HepG2 (cell line): ENCODE measurements around the gene CARMIL3. TPM values are rescaled to one million over a fixed set of nuclear protein-coding genes. Genes with fewer than 3 reads are reported as not detected.

Experiments
- ATF7 ChIP-seq, 2 experiments: fragments of 450-650 bp in 1 of 2; sonication (generic) in 1 of 2; formaldehyde crosslinking in 1 of 2; IDR thresholded peaks; 2 replicates each; pipeline versions ENCODE4 v1.4.0 to v1.6.1; 2016 to 2020; ENCODE audit warnings: antibody characterized with exemption in 1 of 2, mild to moderate bottlenecking in 1 of 2, missing genetic modification reagents in 1 of 2
- BCL6 ChIP-seq: IDR thresholded peaks from 2 replicates; pipeline ENCODE4 v1.6.1; 2016; ENCODE audit warnings: missing genetic modification reagents, missing compliant biosample characterization
- KAT7 ChIP-seq: IDR thresholded peaks from 2 replicates; pipeline ENCODE4 v1.6.1; 2018; ENCODE audit warnings: borderline replicate concordance, missing compliant biosample characterization
- POLR2AphosphoS2 ChIP-seq: IDR thresholded peaks from 2 replicates; pipeline ENCODE4 v1.6.1; 2011; ENCODE audit warnings: low read depth, low read length, improper control_type of control experiment
- SP5 ChIP-seq: IDR thresholded peaks from 2 replicates; pipeline ENCODE4 v1.6.1; 2016; ENCODE audit warnings: low read depth, borderline replicate concordance
- TBL1XR1 ChIP-seq: fragments of 150-350 bp; IDR thresholded peaks from 2 replicates; pipeline ENCODE4 v1.6.1; 2014; ENCODE audit warnings: borderline replicate concordance, low read length; ENCODE audit not compliant: partially characterized antibody
- TBP ChIP-seq: sonication (generic); formaldehyde crosslinking; IDR thresholded peaks from 2 replicates; pipeline ENCODE4 v1.5.0; 2020; ENCODE audit warnings: missing genetic modification reagents
- YEATS4 ChIP-seq: sonication (generic); formaldehyde crosslinking; IDR thresholded peaks from 2 replicates; pipeline ENCODE4 v1.4.0; 2020; ENCODE audit warnings: missing genetic modification reagents, borderline replicate concordance
- ZFP1 ChIP-seq: IDR thresholded peaks from 2 replicates; pipeline ENCODE4 v1.6.1; 2016
- ZNF326 ChIP-seq: sonication (generic); formaldehyde crosslinking; IDR thresholded peaks from 2 replicates; pipeline ENCODE4 v1.4.0; 2020; ENCODE audit warnings: missing genetic modification reagents, borderline replicate concordance
- ZNF496 ChIP-seq: sonication (generic); formaldehyde crosslinking; IDR thresholded peaks from 2 replicates; pipeline ENCODE4 v1.8.1; 2023; ENCODE audit warnings: mild to moderate bottlenecking, moderate library complexity, missing genetic modification reagents; ENCODE audit not compliant: insufficient replicate concordance
- ZNF747 ChIP-seq: sonication (generic); formaldehyde crosslinking; IDR thresholded peaks from 2 replicates; pipeline ENCODE4 v1.8.1; 2023; ENCODE audit warnings: missing genetic modification reagents, mild to moderate bottlenecking, borderline replicate concordance
- ZNF792 ChIP-seq: IDR thresholded peaks from 2 replicates; pipeline ENCODE4 v1.6.1; 2016
- ZNF816 ChIP-seq: sonication (generic); formaldehyde crosslinking; IDR thresholded peaks from 2 replicates; pipeline ENCODE4 v1.8.0; 2022; ENCODE audit warnings: missing genetic modification reagents, mild to moderate bottlenecking, borderline replicate concordance
- polyA plus RNA-seq, 8 experiments: library from polyadenylated mRNA; depleted of rRNA in 3 of 8; stranded (reverse) in 7 of 8; unstranded in 1 of 8; fragments of >200 nt; fragmentation: Illumina TruSeq in 4 of 8; extraction: Trizol in 4 of 8; gene quantifications; 2 replicates each; pipeline versions ENCODE4 v1.2.1 to v1.2.3, GENCODE V29; 2011 to 2016; ENCODE audit warnings: low read depth in 4 of 8, missing spikeins in 1 of 8, mixed read lengths in 1 of 8; ENCODE audit not compliant: insufficient read depth in 1 of 8
- total RNA-seq, 5 experiments: library from RNA; depleted of rRNA; stranded (reverse); fragments of >200 nt; fragmentation: Illumina TruSeq; extraction: Trizol; gene quantifications; 2 replicates each; pipeline ENCODE4 v1.2.3, GENCODE V29; 2016; ENCODE audit warnings: low read depth in 1 of 5
- TF ChIP-seq, protein P1 (sequence below): sonication (generic); formaldehyde crosslinking; IDR thresholded peaks from 2 replicates; pipeline ENCODE4 v1.8.0; 2022; ENCODE audit warnings: missing genetic modification reagents, mild to moderate bottlenecking, moderate library complexity, borderline replicate concordance
- TF ChIP-seq, protein P2 (sequence below): sonication (generic); formaldehyde crosslinking; IDR thresholded peaks from 2 replicates; pipeline ENCODE4 v1.5.1; 2020; ENCODE audit warnings: missing genetic modification reagents, mild to moderate bottlenecking, borderline replicate concordance
- TF ChIP-seq, protein P3 (sequence below): sonication (generic); formaldehyde crosslinking; IDR thresholded peaks from 2 replicates; pipeline ENCODE4 v1.4.0; 2020; ENCODE audit warnings: low read depth, missing genetic modification reagents
- TF ChIP-seq, protein P4 (sequence below): sonication (generic); formaldehyde crosslinking; IDR thresholded peaks from 2 replicates; pipeline ENCODE4 v1.8.1; 2023; ENCODE audit warnings: mild to moderate bottlenecking, missing genetic modification reagents

The CARMIL3 gene
- total and polyA plus RNA-seq, 2 of the 13 experiments (the other 11 are each of a cell fraction or from before 2014, with no cell fraction given): 0.27 to 0.55 TPM

DNA sequence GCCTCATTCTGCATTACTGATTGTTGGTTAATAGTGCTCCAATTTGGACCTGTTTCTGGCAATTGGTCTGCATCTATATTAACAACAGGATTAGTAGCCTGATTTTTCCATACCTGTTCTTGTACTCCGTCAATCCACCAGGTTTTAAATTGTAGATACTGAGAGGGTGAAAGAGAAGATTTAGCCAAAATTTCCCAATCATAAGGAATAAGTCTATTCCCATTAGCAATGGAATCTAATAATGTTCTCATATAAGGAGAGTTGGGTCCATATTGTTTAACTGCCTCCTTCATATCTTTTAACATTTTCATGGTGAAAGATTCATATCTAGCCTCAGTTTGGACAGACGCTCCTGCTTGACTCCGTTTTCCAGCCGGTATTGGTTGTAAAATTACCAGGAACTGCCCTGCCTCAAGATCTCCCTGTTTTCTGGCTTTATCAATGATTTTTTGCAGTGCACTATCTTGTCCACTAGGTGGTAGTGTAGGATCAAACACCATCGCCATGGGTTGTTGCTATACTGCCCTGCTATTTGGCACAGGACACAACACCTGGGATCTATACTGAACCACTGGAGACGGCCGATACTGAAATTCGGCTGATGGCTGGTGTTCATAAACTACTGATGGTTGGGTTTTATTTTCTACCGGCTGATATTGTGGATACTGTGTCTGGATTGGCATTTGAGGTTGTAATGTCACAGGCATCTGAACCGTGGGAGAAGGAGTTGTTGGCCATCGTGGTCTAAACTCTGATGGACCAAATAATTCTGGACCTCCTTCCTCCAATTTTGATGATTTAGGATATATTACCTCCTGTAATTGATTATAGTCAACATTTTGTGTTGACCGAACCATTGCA is 37.9 kb upstream of the CARMIL3 start (continued):
- TF ChIP-seq, protein P1, sequence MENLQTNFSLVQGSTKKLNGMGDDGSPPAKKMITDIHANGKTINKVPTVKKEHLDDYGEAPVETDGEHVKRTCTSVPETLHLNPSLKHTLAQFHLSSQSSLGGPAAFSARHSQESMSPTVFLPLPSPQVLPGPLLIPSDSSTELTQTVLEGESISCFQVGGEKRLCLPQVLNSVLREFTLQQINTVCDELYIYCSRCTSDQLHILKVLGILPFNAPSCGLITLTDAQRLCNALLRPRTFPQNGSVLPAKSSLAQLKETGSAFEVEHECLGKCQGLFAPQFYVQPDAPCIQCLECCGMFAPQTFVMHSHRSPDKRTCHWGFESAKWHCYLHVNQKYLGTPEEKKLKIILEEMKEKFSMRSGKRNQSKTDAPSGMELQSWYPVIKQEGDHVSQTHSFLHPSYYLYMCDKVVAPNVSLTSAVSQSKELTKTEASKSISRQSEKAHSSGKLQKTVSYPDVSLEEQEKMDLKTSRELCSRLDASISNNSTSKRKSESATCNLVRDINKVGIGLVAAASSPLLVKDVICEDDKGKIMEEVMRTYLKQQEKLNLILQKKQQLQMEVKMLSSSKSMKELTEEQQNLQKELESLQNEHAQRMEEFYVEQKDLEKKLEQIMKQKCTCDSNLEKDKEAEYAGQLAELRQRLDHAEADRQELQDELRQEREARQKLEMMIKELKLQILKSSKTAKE: no peak
- TF ChIP-seq KAT7 (peak; percentile 39), ZNF326 (CRISPR knock-in tag) (no peak), SP5 (CRISPR knock-in tag) (peak; percentile 37; the same call in 1 of the 2 replicates), YEATS4 (CRISPR knock-in tag) (no peak), ZFP1 (CRISPR knock-in tag) (peak; percentile 87), POLR2AphosphoS2 (no peak), ZNF496 (CRISPR knock-in tag) (no peak), ZNF816 (CRISPR knock-in tag) (no peak), TBP (CRISPR knock-in tag) (no peak; the same call in 1 of the 2 replicates), ZNF792 (peak; percentile 78; the same call in 1 of the 2 replicates), ATF7 (IDR thresholded peaks at IDR 0.05) (no peak), ATF7 (CRISPR knock-in tag; IDR thresholded peaks at IDR 0.05) (no peak), BCL6 (CRISPR knock-in tag) (peak; percentile 53; the same call in 1 of the 2 replicates), TBL1XR1 (peak; percentile 70), ZNF747 (CRISPR knock-in tag) (no peak)
- TF ChIP-seq, protein P2, sequence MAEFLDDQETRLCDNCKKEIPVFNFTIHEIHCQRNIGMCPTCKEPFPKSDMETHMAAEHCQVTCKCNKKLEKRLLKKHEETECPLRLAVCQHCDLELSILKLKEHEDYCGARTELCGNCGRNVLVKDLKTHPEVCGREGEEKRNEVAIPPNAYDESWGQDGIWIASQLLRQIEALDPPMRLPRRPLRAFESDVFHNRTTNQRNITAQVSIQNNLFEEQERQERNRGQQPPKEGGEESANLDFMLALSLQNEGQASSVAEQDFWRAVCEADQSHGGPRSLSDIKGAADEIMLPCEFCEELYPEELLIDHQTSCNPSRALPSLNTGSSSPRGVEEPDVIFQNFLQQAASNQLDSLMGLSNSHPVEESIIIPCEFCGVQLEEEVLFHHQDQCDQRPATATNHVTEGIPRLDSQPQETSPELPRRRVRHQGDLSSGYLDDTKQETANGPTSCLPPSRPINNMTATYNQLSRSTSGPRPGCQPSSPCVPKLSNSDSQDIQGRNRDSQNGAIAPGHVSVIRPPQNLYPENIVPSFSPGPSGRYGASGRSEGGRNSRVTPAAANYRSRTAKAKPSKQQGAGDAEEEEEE (CRISPR knock-in tag): no peak
- TF ChIP-seq, protein P3, sequence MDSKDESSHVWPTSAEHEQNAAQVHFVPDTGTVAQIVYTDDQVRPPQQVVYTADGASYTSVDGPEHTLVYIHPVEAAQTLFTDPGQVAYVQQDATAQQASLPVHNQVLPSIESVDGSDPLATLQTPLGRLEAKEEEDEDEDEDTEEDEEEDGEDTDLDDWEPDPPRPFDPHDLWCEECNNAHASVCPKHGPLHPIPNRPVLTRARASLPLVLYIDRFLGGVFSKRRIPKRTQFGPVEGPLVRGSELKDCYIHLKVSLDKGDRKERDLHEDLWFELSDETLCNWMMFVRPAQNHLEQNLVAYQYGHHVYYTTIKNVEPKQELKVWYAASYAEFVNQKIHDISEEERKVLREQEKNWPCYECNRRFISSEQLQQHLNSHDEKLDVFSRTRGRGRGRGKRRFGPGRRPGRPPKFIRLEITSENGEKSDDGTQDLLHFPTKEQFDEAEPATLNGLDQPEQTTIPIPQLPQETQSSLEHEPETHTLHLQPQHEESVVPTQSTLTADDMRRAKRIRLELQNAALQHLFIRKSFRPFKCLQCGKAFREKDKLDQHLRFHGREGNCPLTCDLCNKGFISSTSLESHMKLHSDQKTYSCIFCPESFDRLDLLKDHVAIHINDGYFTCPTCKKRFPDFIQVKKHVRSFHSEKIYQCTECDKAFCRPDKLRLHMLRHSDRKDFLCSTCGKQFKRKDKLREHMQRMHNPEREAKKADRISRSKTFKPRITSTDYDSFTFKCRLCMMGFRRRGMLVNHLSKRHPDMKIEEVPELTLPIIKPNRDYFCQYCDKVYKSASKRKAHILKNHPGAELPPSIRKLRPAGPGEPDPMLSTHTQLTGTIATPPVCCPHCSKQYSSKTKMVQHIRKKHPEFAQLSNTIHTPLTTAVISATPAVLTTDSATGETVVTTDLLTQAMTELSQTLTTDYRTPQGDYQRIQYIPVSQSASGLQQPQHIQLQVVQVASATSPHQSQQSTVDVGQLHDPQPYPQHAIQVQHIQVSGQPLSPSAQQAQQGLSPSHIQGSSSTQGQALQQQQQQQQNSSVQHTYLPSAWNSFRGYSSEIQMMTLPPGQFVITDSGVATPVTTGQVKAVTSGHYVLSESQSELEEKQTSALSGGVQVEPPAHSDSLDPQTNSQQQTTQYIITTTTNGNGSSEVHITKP (CRISPR knock-in tag): no peak
- TF ChIP-seq, protein P4, sequence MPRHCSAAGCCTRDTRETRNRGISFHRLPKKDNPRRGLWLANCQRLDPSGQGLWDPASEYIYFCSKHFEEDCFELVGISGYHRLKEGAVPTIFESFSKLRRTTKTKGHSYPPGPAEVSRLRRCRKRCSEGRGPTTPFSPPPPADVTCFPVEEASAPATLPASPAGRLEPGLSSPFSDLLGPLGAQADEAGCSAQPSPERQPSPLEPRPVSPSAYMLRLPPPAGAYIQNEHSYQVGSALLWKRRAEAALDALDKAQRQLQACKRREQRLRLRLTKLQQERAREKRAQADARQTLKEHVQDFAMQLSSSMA (CRISPR knock-in tag): no peak
